GM12878 (cell line): Measurements from ENCODE around the gene PARM1.

Experiments
- ATF2 ChIP-seq: IDR thresholded peaks from 2 replicates; pipeline ENCODE4 v1.6.1; 2012; ENCODE audit warnings: low read length, inconsistent platforms
- CBX5 ChIP-seq: sonication (generic); IDR thresholded peaks from 2 replicates; pipeline ENCODE4 v1.6.1; 2016; ENCODE audit warnings: low read depth, moderate library complexity, mild to moderate bottlenecking, inconsistent platforms
- CEBPB ChIP-seq, 2 experiments: fragments of 150-350 bp in 1 of 2; IDR thresholded peaks; 2 replicates each; pipeline ENCODE4 v1.6.1; 2012 to 2014; ENCODE audit warnings: low read depth in 2 of 2, low read length in 2 of 2, borderline replicate concordance in 1 of 2, inconsistent platforms in 1 of 2
- CTCF ChIP-seq, 3 experiments: IDR thresholded peaks in 2 of 3; conservative IDR thresholded peaks in 1 of 3; 2 replicates each; pipeline ENCODE4 v1.5.1; 2011; ENCODE audit warnings: low read depth in 3 of 3, low read length in 3 of 3, mild to moderate bottlenecking in 3 of 3, control low read depth in 2 of 3, moderate library complexity in 2 of 3, inconsistent platforms in 1 of 3, mixed read lengths in 1 of 3; ENCODE audit not compliant: control insufficient read depth in 2 of 3, insufficient read depth in 1 of 3; ENCODE audit errors: extremely low read depth in 1 of 3
- NR2C1 ChIP-seq: fragments of 450-650 bp; IDR thresholded peaks from 2 replicates; pipeline ENCODE4 v1.6.1; 2017; ENCODE audit warnings: antibody characterized with exemption, mild to moderate bottlenecking, moderate library complexity
- POLR2A ChIP-seq: IDR thresholded peaks from 2 replicates; pipeline ENCODE4 v1.6.1; 2011; ENCODE audit warnings: low read depth, mild to moderate bottlenecking, low read length
- SMARCA5 ChIP-seq: fragments of 450-650 bp; IDR thresholded peaks from 2 replicates; pipeline ENCODE4 v1.6.1; 2017; ENCODE audit warnings: mild to moderate bottlenecking
- SPI1 ChIP-seq: IDR thresholded peaks from 2 replicates; pipeline ENCODE4 v1.6.1; 2011; ENCODE audit warnings: low read depth, mild to moderate bottlenecking, low read length, moderate library complexity, borderline replicate concordance; ENCODE audit not compliant: insufficient read depth

GRCh38 chr4:74999714-75000309, 66.9 kb downstream of the PARM1 start:
- TF ChIP-seq CTCF (IDR thresholded peaks at IDR 0.05 in 2 of 3, conservative IDR thresholded peaks at IDR 0.05 in 1 of 3; ENCODE audit: control insufficient read depth in 2 of 3, extremely low read depth in 1 of 3, insufficient read depth in 1 of 3, low read depth in 3 of 3, low read length in 3 of 3) (no peak), CBX5 (no peak), CEBPB (IDR thresholded peaks at IDR 0.05; ENCODE audit: borderline replicate concordance in 1 of 2, low read depth in 2 of 2, low read length in 2 of 2) (no peak), NR2C1 (no peak), POLR2A (no peak), SPI1 (no peak), SMARCA5 (no peak), ATF2 (no peak)
